Mesangial cell (primary cell): ENCODE measurements around the gene MEG3. TPM values are rescaled to one million over a fixed set of nuclear protein-coding genes. Genes with fewer than 3 reads are reported as not detected.

ENCODE experiments used
- total RNA-seq: library from RNA; depleted of rRNA; stranded (reverse); fragments of >200 nt; gene quantifications from 2 replicates; pipeline ENCODE4 v1.2.3, GENCODE V29; 2015

Gene MEG3
- 50.4 and 69.5 TPM in 2 replicates for total RNA-seq

GRCh38 chr14:100825713-100826331 is at the start of gene MEG3:
Gene MEG3 (plus strand): TSS chr14:100826118.

GRCh38 chr14:100903672-100904185 is 77.8 kb downstream of the MEG3 start, which contains the start of gene RTL1:
Gene RTL1 (minus strand): TSS chr14:100903722. CDS start chr14:100884788, 18,934 bp downstream.

Other genes starting within 250 kb of the MEG3 start
- 0.51 and 1.8 TPM in 2 replicates for gene BEGAIN, start 238.7 kb upstream of the MEG3 start, total RNA-seq
- 1.1 TPM in 1 of 2 replicates, not detected in the other for gene DLK1, start 99.2 kb upstream of the MEG3 start, total RNA-seq
- under 0.01 and 0.16 TPM in 2 replicates for gene RTL1, start 77.6 kb downstream of the MEG3 start, total RNA-seq